SU-DHL-6 (cell line): ENCODE results near the gene SLC4A3.

Source experiments
- CTCF ChIP-seq: fragments of 200-600 bp; sonication (generic); IDR thresholded peaks from one replicate; pipeline ENCODE4 v1.5.1; 2017; ENCODE audit warnings: antibody characterized with exemption, mild to moderate bottlenecking, low read length, moderate library complexity; ENCODE audit not compliant: insufficient read depth, poor library complexity, severe bottlenecking
- EZH2phosphoT487 ChIP-seq: fragments of 200-600 bp; sonication (generic), shearing (Covaris generic); conservative IDR thresholded peaks from 2 replicates; pipeline ENCODE4 v1.6.1; 2018; ENCODE audit warnings: mild to moderate bottlenecking, antibody characterized with exemption, low read length, moderate library complexity, mixed read lengths

DNA sequence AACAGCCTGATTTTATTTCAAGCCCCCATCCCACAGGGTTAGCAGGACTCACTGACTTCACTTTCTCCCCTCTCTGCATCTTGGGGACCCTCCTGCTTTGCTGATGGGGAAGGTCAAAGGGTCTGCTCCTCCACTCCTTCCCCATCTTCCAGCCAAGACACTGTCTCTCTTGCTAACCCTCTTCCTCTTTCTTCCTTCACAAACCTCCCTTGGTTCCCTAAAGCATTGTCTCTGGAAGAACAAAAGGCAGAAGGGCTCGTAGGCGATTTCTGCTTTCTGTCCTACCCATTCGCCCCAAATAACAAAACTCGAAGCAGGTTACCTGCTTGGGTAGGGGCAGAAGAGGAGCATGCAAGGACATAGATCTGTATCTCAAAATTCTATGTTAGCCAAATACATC lies 5.5 kb upstream of the SLC4A3 start:
- no peak for TF ChIP-seq CTCF
- TF ChIP-seq EZH2phosphoT487 = no peak
